Astrocyte (in vitro differentiated cells and primary cell): Measurements from ENCODE around the gene SLC25A47.

Source experiments
- CTCF ChIP-seq: IDR thresholded peaks from 2 replicates; pipeline ENCODE4 v1.5.1; 2011; ENCODE audit warnings: low read depth, mild to moderate bottlenecking, inconsistent platforms, low read length, moderate library complexity; ENCODE audit not compliant: insufficient read depth
- EZH2 ChIP-seq: IDR thresholded peaks from 2 replicates; pipeline ENCODE4 v1.6.1; 2012; ENCODE audit warnings: mild to moderate bottlenecking, low read length, inconsistent platforms; ENCODE audit not compliant: insufficient read depth

DNA sequence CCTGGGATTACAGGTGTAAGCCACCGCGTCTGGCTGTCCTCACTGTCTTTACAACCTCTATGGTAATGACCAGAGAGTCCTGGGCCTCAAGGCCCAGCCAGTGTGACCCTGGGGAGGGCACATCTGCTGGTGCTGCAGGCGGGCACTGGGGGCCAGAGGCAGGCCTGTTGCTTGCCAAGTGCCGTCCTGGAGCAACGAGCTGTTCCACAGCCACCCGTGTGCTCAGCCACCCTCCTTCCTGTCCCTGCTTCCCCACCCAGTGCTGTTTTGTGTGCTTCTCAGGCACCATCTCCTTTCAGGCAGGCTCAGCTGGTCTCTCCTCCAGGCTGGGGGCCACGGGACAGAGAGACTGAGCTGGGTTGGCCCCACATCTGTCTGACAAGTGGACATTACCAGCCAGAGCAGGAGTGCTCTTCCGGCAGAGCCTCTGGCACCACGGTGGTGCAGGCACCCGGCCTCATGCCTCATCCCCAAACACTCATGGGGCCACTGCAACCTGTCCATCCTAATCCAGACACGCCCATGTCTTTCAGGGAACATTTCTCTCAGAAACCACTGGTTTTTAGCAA is 9.0 kb downstream of the SLC25A47 start:
- TF ChIP-seq EZH2, result no peak
- TF ChIP-seq CTCF, result no peak
